Glomerular visceral epithelial cell (primary cell): Measurements from ENCODE around the gene BPIFB1.

Source experiments
- DNase-seq: peaks from one replicate; pipeline ENCODE4 v3.0.0-alpha.2; 2016; ENCODE audit errors: extremely low spot score

The BPIFB1 gene

DNA sequence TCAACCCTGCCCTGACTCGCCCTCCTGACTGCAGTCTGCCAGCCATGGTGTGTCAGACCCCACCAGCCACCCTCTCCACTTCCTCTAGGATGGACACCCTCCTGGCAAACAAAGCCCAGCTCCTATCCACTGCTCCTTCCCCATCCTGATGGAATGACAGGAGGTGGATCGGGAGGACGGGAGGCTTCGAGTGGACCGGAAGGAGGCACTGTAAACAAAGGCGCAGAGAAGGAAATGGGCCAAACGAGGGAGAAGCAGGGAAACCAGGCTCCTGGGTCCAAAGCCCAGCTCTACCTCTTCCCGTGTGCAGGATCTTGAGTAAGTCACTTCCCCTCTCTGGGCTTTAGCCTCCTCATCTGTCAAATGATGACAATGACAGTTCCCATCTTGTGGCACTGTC, 40.2 kb downstream of the BPIFB1 start:
- no peak for DNase-seq

DNA sequence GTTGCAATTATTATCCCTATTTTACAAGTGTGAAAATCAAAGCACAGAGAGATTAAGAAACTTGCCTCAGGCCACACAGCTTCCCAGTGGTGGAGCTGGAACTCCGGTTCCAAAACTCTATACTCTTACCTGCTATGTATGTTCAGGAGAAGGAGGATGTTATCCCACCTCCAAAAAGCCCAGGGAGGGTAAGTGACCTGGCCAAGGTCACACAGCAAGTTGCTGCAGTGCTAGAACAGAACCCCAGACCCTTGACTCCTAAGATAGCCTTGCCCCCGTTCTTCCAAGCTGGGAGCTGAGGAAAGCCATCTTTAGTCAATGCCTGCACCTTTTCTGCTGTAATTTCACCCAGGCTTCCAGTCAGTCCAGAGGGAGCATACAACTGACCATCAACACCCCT, 42.3 kb downstream of the BPIFB1 start:
- no peak for DNase-seq

DNA sequence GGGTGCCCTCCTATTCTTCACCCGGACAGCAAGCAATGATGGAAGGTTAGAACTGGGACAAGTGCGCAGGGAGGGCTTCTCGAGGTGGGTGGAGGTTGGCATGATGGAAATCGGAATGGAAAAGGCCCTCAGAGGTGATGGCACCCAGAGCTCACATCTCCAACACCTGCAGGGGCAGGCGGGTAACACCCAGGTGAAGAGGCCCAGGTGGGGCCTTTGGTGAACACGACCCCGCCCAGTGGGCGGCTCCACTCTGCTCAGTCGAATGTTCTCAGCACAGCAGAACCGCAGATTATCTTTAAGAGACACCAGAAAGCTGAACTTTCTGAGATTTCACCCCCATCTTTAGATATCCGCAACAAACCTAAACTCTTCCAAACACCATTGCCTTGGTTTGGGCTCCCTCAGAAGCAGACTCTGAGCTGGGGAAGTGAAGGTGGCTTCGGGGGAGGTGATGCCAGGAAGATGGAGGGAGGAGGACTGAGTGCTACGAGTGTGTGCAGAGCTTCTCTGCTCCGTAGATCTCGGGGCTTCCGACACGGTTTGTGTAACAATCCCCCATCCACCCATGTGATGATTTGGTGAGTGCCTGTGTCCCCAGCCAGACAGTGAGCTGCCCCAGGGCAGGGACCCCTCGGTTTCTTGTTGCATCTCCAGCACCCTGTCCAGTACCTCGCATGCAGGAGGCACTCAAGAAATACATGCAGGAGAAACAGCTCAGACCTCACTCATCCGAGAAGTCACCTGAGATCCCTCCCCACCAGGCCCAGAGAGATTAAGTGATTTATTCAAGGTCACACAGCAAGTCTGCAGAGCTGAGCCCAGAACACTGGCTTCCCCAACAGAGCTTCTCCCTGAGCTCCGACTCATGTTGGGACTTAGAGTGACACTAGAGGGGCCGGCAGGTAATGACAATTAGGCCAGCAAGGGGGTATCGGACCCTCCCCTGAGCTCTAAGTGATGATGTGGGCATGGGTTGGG, 45.4 kb downstream of the BPIFB1 start:
- no peak for DNase-seq

DNA sequence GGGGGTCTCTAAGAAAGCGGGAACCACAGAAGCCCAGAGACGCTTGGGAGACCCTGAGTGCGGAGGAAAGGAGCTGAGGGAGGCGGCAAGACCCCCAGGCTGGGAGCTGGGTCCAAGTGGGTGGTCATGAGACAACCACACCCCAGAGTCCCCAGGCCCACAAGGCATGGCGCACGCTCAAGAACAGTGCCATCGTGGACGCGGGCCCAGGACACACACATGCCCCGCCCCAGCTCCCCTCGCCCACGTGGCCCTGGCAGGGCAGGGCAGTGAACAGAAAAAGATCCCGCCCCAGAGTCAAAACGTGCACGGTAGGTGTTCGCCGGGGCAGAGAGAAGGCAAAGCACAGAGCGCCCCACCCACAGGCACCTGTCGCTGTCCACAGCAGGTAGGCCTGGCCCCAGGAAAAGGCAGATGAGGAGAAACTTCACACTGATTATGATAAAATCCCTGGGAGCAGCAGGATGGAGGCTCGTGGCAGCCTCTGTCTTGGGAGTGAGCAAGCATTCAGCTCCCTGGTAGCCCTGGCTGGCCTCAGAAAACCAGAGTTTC, 50.0 kb downstream of the BPIFB1 start:
- no peak for DNase-seq

DNA sequence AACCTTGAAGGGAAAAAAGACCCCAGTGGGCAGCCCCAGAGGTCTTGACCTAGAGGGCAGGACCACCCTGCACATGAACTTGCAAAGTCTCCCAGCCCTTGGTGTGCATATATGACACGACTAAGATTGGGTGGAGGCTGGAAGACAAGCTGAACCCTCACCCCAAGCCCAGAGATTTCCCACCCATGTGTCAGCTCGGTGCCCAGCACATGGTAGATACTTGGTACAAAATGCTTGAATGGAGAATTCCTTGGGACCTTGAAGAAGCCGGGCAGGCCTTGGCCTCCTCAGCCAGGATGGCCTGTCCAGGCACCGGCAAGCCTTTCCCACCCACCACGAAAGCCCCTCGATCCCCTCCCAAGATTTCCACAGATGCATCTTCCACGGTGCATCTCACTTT, 50.6 kb downstream of the BPIFB1 start:
- no peak for DNase-seq

DNA sequence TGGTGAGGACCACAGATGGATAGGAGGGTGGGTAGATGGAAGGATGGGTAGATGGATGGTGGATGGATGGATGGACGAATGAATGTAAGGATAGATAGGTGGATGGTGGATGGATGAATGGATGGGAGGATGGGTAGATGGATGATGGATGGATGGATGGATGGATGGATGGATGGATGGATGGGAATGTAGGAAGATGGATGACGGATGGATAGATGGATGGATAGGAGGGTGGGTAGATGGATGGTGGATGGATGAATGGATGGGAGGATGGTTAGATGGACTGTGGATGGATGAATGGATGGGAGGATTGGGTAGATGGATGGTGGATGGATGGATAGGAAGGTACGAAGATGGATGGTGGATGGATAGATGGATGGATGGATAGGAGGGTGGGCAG, 51.1 kb downstream of the BPIFB1 start:
- no peak for DNase-seq

DNA sequence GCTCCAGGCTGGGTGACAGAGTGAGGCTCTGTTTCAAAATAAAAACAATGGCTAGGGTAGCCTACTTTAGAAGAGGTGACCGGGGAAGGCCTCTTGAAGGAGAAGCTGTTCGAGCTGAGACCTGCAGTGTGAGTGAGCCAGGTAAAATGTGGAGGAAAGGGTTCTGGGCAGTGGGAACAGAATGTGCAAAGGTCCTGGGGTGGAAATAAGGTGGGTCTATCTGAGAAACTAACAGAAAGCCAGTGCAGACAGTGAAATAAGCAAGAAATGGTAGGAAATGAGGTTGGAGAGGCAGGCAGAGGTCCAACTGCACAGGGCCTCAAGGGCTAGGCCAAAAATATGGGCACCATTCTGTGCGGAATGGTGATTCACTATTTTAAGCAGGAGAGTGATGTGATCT, 53.4 kb downstream of the BPIFB1 start:
- DNase-seq, result no peak

DNA sequence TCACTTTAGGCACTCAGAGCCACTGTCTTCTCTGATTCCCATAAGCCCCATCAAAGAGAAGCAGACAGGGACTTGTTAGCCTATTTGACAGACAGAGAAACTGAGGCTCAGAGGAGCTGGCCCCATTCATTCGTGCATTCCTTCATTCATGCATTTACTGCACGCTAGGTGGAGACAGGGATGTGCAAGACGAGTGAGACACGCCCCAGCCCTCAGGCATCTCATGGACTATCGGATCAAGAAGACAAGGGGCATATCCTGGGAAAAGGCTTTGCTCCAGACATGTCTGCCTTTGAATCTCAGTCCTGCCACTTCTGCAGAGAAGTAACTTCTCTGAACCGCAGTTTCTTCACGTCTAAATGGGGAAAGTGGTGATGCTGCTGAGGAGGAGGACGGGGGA, 54.1 kb downstream of the BPIFB1 start:
- DNase-seq, result no peak

DNA sequence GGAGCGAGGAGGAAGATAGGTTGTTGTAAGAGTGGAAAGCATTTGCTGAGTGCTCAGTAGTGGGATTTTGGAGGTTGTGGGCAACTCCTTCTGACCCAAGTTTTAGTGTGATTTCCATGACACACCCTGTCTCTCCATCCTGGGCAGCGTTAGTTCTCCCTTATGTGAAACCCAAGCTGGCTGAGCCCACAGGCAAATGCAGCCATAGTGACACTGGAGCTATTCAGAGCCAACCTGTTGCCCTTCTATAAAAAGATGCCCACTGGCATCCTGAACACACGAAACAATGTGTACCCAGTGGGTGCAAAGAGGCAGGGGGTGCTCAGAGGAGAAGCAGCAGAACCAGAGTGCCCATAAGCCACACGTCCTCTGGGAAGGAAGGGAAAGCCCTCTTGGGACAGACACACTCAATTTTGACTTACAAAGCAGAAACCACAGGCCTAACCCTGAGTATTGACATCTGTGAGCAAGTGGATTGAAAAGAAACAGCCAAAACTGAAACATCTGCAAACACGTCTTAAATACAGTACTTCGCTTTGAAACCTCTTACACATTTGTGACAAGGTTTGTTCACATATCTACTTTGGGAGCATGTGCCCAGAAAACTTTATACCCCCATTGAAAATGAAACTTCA, 54.6 kb downstream of the BPIFB1 start:
- no peak for DNase-seq

DNA sequence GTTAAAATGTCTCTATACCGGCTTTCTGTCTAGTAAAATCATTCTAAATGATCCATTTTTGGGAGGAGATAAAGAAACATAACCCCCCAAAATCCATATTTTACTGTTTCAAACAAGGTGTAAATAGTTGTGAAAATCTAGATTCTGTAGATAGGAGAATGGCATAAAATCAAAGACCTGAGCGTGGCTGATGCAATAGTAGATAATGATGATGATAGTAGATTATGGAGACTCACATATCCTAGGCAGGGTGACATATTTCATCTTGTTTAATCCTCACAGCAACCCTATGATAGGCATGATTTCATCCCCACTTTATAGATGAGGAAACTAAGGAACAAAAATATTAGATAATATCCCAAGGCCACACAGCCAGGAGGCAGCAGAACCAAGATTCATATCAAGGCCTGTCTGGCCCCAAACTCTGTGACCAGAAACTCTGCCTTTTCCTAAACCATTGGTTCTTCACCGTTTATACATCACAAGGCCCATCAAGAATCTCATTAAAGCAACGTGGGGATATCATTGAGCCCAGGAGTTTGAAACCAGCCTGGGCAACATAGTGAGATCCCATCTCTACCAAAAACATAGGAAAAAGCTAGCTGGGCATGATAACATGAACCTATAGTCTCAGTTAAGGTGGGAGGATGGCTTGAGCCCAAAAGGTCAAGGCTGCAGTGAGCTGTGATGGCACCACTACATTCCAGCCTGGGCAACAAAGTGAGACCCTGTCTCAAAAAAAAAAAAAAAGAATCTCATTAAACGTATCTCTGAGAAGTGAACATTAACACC, 55.6 kb downstream of the BPIFB1 start:
- DNase-seq, result no peak

DNA sequence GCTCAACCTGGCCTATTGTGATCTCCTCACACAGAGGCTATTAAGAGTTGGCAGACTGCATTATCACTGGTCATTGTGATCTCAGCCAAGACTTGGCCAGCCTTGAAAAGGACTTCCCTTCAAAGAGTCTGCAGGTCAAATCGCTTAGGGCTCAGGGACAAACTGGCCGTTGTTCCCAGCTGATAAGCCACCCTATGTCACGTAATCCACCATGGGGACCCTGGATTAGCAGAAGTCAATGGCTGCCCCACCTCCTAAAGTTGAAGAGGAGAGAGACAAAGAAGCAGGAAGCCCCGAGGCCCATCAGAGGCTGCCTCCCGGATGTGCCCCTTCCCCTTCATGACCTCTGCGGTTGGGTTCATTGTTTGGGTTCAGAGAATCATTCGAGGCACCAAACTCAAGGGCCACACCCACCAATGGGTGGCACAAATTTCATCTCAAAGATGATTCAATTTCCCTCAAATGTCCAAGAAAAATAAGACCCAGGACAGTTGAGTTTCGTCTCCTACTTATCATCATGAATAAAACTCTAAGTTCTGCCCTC, 56.6 kb downstream of the BPIFB1 start:
- DNase-seq, result no peak

DNA sequence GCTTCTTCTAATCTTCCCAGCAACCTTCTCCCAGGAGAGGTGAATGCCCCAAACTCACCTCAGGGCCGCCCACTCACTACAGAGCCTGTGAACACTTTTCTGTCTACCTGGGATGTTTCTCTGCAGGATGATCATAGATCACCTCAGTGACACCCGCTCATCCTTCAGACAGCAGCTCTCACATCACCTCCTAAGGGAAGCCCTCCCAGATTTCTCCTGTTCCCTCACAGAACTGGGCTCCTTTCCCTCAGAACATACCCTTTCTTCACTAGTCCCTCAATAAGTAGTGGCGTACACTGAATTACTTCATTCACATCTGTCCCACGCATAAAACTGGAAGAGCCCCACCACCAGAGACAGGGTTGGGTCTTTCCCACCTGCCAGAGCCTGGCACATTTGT, 60.5 kb downstream of the BPIFB1 start:
- no peak for DNase-seq

DNA sequence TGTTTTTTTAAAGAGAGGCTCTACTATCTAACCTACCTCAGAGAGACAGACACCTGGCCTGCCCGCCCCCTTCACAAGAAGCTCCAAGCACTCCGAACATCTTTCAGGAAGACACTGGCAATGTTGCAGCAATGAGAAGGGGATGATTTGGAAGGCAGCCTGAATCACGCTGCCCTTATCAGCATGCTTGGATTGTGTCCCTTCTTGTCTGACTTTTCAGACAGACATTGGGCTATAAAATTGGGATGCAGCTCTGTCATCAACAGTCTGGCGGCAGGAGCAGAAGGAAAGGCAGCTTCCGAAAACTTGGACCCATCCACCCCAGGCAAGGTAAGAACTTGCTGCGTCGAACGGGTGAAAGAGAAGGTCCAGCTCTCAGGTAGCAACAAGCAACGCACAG, 62.3 kb downstream of the BPIFB1 start:
- no peak for DNase-seq

DNA sequence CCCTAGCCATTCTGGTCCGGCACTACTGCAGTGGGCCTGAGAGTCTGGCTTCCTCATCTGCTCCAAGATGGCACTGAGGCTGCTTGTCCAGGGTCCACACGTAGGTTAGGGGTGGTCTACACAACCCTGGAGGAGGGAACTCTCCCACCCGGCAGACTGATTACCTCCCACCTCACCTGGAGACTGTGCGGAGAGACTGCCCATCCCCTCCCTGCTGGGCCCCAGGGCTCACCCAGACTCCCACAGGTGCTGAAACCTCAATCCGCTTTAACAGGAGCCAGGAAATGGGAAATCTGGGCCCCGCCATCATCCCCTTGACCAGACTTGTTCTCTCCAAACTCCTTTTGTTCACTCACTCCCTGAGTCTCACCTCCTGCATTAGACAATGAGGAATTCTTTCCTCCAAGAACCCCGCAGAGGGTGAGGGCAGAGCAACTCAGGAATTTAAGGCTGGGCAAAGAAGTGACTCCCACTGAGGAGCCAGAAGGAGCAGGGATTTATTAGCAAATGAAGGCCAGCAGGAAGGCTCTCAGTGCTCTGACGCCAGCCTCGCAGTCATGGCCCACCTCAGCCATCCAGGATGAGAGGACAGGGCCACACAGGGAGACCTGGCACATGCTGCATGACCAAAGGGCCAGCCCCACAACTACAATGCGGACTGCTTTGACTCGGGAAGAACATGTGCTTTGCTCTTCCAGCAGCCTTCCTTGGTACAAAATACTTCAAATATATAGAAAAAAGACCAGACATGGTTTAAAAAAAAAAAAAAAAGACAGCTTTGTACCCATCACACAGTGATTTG, 65.3 kb downstream of the BPIFB1 start:
- no peak for DNase-seq

DNA sequence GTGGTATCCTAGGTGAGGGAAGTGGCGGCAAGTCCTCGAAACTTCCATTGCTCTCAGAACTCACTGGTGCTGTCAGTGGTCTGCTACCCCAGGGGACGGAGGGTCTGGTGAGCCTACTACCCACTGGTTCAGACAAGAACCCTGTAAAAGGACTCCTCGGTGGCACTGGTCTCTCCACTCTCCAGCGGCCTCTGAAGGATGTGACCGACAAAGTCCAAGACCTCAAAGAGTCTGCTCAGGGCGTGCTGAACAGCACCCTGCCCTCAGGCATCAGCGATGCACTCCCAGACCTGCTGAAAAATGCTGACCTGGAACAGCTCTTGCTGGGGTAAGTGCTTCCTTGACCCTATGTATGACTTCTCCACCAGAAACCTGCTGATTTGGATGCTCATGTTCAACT, 66.5 kb downstream of the BPIFB1 start:
- DNase-seq, result no peak

DNA sequence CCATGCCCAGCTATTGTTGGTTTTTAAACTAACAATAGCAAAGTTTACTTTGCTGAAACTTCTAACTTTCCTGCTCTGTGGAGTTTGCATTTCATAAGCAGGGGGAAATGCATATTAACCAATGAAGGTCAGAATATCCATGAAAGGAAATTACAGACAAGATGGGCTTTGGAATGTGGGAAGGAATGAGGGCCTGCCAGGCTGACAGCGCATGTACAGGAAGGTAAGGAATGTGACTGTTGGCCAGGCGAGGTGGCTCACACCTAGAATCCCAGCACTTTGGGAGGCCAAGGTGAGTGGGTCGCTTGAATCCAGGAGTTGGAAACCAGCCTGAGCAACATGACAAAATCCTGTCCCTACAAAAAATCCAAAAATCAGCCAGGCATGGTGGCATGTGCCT, 68.7 kb downstream of the BPIFB1 start:
- DNase-seq, result no peak

DNA sequence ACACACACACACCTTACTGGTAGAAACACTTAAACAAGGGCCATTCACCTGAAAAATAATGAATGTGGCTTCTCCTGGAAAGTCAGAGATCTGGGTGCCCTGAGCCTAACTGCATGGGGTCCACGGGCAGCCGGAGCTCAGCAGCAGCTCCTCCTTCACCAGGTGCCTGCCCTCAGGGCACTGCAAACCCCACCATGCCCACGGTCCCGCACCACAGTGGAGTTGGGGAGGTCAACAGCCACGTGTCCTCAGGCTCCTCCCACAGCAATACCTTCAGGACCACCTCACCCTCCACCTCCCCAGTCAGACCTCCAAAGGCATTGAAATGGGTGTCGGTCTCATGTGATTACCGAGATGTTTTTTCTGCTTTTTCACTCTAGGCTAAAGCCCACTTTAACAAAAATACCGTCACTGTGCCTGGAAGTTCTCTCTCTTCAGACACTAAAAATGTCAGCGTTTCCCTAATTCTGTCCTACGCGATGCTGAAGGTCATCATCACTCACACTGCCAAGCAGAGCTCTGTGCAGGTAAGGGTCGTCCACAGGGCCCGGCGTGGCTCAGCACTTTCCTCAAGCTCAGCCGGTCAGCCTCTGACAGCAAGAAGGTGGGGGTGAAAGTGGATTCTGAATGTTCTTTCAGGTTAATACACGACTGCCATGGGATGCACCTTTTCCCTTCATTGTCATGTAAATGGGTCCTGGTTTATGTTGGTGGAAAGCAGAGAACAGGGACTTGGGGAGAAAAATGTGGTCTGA, 69.4 kb downstream of the BPIFB1 start:
- DNase-seq, result no peak

DNA sequence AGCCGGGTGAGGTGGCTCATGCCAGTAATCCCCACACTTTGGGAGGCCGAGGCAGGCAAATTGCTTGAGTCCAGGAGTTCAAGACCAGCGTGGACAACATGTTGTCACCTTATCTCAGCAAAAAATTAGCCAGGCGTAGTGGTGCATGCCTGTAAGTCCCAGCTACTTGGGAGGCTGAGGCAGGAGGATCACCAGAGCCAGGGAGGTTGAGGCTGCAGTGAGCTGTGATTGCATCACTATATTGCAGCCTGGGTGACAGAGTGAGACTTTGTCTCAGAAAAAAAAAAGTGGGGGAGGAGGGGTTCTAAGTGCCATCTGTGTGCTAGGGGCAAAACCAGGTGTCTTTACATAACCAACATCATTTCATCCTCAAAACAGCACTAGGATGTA, 70.0 kb downstream of the BPIFB1 start:
- DNase-seq, result no peak
